SKM-1 treated with dmso at 0.1 percent for 144 hours (cell line): ENCODE measurements around the gene SEC63.
A peak's percentile ranks its signal among the peaks of the same experiment; 100 is the strongest.
"Not testable (repeated sequence)": the region's sequence is repeated elsewhere in the genome, so short reads cannot be mapped to it uniquely, and the experiment has no call there.

Experiments used
- DNase-seq: peaks from one replicate; lab custom pipeline; 2025; ENCODE audit not compliant: unreplicated experiment; lab: John Stamatoyannopoulos, UW

The SEC63 gene

GRCh38 chr6:107866606-107867301, 91.3 kb downstream of the SEC63 start:
- DNase-seq = peak; percentile 26

- DNase-seq = no peak
These were observed 93.5 kb downstream of the SEC63 start for GRCh38 chr6:107864226-107865127.

- DNase-seq = no peak
These were observed 95.6 kb downstream of the SEC63 start for GRCh38 chr6:107862383-107862782.

GRCh38 chr6:107860963-107861362, 97.0 kb downstream of the SEC63 start:
- DNase-seq = not testable (repeated sequence)

- DNase-seq = not testable (repeated sequence)
These were observed 97.9 kb downstream of the SEC63 start for GRCh38 chr6:107860144-107860543.

- no peak for DNase-seq
These were observed 104.8 kb downstream of the SEC63 start for GRCh38 chr6:107853230-107853629.

GRCh38 chr6:107849325-107849724, 108.7 kb downstream of the SEC63 start:
- DNase-seq = no peak

GRCh38 chr6:107847844-107848802, 109.9 kb downstream of the SEC63 start:
- DNase-seq = peak; percentile 64

GRCh38 chr6:107846262-107846795, 111.7 kb downstream of the SEC63 start:
- DNase-seq = no peak

GRCh38 chr6:107845777-107846176, 112.2 kb downstream of the SEC63 start:
- no peak for DNase-seq

- no peak for DNase-seq
These were observed 114.6 kb downstream of the SEC63 start for GRCh38 chr6:107843400-107843799.

GRCh38 chr6:107841275-107841670, 116.7 kb downstream of the SEC63 start:
- DNase-seq = no peak

GRCh38 chr6:107840636-107841274, 117.3 kb downstream of the SEC63 start:
- no peak for DNase-seq

- DNase-seq = no peak
These were observed 124.9 kb downstream of the SEC63 start for GRCh38 chr6:107833136-107833535.

- peak; percentile 92 for DNase-seq
These were observed 125.6 kb downstream of the SEC63 start for GRCh38 chr6:107832151-107833056.

- DNase-seq = no peak
These were observed 127.9 kb downstream of the SEC63 start for GRCh38 chr6:107830060-107830459.

GRCh38 chr6:107827541-107827940, 130.5 kb downstream of the SEC63 start:
- DNase-seq = no peak

- DNase-seq = no peak
These were observed 134.9 kb downstream of the SEC63 start for GRCh38 chr6:107823047-107823557.
